SK-N-DZ (cell line): ENCODE data around the gene CAMK2D.

Experiments used
- DNase-seq: peaks from one replicate; pipeline ENCODE4 v3.0.0-alpha.2; 2015; ENCODE audit warnings: low spot score

Gene CAMK2D

DNA sequence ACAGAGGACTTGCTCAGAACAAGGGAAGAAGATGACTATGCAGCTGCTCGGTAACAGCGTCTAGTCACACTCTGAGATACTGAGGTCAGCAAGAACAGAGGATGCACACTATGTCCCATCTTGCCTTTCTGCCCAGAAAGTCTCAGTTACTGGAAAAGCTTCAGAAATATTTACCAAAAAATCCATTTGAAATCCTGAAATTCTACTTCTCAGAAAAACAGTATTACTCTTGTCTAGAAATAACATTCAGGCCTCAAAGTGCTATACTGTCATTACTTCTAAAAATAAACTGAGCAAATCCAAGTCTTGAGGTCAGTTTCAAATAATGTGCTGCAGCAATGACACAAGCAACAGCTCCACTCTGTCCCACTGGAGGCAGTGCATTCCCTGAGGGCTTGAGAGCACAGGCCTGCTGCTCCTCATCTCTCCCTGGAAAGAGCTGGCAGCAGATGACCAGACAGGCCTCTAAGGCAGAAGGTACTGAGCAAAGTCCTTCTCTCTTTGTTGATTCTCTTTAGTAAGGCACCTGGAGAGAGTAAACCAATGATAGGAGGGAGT, 76.9 kb downstream of the CAMK2D start:
- DNase-seq: peak; percentile 25

DNA sequence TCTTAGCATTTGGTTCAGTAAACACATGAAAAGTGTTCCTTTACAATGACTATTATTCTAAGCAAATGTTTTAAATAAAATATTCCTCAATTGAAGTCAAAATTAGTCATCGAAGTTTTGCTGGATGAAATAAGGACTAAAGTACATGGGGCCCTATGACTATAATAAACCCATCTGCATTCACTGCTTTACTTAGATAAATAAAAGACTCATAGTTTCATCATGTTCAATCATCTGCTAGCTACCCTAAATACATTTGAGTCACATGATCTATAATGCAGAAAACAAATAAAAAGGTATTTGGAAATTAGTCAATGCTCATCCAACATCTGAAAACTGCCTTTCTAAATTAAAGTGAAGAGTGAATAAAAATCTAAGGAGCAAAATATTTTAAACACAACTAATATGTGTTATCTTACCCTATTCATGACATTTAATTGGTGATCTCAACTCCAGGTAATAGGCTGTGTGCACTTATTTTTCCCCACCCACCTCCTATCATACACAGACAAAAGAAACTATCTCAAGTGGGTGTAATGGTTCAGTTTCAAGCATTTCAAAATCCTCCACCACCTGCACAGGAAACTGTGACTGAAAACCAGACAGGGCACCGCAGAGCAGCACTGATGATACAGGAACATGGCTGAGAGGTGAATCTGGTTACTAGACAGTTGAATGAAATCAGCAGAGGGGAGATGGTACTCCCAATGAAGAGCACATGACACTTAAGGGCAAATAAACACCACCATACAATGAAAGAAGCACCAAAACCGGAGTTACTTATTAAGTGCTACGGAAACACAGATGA, 78.6 kb downstream of the CAMK2D start:
- DNase-seq: no peak

DNA sequence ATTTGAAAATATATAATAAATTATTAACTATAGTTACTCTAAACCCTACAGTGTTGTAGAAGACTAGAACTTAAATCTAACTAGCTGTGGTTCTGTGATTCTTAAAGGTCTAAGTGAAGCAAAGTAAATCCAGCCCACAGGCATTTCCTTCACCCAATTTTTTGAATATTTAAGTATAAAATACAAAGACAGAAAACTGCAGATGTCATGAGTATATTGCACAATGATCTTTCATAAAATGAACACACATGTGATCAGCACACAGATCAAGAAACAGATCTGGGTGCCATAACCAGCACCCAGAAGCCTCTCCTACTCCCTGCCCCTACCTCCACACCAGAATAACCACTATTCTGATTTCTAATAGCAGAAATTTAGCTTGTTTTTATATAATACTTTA, 82.9 kb downstream of the CAMK2D start:
- no peak for DNase-seq

DNA sequence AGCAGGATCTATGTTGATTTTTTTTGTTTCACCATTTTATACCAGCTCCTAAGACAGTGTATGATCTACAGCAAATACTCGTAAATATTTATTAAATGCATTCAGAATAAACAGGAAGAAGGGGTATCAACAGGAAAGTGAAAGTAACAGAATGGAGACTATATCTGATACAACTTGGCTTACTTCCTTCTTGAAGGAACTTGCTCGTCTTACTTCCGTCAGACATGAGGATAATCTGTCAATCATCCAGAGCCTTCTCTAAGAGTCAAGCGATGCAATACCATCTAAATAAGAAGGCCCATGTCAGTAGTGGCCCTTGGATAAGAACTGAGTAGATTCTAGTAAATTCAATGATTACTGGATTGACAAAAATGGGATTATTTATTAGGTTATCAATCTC, 84.2 kb downstream of the CAMK2D start:
- DNase-seq: no peak

DNA sequence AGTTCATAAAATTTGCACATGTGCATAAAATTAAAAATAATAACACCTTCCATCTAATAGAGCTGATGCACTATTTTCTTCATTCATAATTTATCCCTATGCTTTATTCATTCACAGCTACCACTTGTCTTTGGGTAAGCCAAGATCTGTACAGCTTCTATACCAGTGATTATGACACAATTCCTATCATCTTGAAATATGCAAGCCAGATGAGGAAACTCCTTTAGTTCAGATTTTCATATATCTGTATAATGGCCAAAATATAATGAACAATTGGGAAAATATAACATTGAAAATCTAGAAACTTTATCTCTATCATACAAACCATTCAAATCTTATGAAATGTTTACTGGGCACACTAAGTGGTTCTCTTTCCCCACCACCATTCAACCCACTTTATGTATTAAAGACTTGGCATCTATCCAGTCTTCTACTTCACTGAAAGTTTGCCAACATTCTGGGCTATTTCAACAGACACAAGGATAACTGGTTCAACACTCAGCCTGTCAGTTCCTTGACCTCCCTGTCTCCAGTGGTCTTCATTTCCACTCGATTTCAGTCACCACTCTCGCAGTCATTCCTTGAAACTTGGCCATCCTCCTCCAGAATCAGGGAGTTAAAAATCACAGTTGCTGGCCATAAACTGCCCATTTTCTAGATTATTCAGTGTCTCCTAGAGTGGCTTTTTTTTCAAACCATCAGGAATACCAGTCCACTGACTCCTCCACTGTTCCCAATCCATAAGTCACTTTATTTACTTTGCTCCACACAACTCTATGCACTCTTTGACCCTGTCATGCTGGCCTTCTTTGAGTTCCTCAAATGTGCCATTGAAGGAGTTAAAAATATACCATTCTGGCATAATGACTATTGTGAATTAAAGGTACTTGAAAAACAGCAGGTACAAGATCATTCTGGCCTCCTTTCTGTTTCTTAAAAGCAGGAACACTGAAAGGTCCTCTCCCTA, 85.5 kb downstream of the CAMK2D start:
- no peak for DNase-seq

DNA sequence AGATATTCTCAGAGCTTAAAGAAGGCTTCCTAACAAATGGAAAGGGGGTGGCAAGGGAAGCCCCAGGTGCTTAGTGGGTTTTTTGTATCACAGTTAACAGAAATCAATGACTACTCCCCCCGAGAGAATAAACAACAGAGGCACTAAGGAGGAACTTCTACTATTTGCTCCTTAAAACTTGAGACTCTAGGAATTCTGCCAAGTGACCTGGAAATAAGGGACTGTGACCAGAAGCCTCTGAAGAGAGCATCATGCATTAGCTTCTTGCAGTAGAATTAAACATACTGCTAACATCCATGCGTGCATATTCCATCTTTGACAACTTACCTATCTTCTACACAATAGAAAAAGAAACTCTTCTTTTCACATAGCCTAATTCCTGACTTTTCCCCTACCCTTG, 86.8 kb downstream of the CAMK2D start:
- no peak for DNase-seq

DNA sequence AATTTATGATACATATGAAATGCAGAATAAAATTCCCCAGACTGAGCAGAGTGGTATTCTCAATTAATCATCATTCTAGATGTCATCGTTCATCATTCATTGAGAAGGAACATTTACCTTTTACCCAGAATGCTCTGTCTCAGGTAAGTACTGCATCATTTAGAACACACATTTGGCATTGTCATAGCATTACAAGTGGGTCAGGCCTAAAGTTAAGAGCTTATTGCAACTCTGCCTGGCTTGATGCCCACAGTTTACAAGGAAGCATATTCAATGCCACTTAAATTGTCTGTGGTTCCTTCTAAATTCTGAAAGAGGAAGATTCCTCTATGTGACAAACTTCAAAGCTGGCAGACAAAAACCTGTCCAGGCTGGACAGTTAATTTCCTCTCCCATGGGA, 87.3 kb downstream of the CAMK2D start:
- no peak for DNase-seq

DNA sequence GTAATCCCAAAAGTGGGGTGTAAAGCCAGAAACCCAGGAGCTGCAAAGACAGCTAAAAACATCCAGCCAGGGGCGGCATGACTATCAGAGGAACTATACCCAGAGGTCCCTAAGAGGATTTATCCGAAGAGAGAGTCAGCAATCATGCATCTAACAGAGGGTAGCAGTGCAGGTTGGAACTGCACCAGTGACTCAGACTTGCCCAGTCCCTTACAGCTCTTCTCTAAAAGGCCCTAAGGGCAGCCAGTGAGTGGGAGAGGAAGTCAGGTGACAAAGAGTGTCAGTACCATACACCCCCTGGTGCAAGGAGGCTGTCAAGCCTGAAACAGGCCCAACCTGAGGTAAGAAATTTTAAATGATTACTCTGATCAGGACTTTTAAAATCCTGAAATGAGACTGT, 88.1 kb downstream of the CAMK2D start:
- no peak for DNase-seq

DNA sequence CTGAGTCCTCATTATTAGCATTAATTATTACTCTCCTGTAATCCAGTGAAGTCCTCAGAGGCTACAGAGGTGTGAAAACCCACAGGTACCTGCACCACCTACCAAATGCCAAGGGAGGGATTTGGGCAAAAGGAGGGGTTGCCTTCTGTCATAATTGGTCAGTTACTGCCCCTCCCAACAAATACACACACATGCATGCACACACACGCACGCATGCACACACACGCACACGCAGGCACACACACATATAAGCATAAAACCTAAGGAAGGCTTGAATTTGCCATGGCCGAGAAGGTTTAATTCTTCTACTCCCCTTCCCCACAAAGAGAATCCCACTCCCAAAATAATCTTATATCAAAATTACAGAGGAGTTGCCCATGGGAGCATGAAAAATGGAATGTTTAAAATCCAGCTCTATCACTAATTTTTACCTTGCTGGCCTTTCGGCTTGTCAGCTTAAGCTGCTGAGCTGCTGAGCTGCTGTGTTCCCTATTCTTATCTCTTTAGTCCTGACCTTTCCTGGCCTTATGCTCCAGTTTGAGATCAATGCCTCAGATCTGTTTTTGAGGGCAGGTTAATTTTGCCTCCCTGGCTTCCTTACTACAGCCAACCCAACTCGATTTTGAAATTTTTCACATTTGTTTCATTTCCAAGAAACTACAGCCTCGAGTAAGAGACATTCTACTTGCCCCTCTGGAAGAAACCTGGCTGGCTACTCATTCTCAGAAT, 95.0 kb downstream of the CAMK2D start:
- peak; percentile 2 for DNase-seq

DNA sequence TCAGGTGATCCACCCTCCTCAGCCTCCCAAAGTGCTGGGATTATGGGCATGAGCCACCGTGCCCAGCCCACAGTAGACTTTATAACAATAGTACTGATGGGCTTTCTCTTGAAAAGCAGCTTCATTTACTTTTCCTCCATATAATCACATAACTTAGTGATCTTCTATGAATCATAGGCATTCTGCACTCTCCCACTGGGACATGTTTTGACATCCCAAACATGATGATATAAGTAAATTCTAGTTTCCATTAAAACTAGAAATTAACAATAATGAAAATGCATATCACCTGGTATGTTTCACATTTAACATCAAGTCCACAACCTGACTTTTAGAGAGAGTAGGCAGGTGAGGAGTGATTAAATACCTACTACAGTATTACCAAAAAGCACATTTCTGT, 96.5 kb downstream of the CAMK2D start:
- no peak for DNase-seq

DNA sequence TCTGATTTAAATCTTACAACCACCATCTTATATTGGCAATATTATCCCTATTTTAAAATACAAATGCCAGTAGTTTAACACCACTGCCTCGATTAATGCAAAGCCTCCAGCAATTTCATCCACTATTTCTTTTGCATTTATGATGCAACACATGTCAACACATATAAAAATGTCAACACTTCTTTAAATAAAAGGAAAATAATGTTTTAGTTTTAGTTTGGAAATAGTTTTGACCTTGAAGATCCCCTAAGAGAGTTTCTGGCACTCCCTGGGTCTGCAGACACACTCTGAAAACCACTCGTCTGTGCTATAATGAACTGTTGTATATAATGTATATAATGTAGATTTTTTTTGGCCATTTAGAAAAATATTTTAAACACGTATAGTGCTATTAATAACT, 99.0 kb downstream of the CAMK2D start:
- no peak for DNase-seq

DNA sequence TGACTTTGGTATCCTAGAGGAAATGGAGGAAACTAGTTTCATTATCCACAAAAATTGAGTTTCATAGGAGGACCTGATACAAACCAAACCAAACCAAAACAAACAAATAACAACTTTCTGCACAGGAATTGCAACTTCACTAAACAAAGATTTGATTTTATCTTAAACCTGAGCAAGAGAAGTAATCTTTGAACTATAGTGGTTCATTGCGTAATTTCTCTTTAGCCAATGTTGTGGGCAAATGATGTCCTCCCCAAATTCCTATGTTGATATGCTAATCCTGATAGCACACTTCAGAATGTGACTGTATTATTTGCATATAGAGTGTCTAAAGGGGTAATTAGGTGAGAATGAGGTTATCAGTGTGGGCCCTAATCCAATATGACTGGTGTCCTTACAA, 102.4 kb downstream of the CAMK2D start:
- DNase-seq: no peak

DNA sequence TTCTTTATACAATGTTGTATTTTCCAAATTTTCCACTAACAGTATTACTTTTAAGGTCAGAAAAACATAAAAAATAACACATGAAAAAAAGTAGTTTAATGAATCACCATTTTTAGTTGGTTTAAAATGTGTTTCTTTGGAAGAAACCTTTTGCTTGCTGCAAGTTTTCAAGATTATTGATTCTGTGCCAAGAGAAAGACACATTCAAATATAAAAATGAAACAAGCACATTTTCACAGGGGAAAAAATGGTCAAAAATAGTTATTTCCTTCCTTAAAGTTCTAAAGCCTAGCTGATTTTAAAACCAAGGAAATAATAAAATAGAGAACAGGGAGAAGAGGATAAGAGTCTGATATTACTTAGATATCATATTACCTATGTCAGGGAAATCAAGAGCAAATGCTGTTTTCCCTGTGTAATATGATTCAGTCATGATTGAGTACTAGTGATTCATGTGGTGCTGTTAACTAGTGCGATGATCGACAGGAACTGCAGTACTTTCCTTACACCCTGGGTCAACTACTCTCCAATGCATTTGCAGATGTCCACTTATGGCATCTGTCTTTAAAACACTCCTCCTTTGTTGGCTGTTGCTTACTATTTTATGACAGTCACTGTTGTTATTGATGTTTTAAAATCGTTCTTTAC, 103.8 kb downstream of the CAMK2D start:
- DNase-seq: no peak

DNA sequence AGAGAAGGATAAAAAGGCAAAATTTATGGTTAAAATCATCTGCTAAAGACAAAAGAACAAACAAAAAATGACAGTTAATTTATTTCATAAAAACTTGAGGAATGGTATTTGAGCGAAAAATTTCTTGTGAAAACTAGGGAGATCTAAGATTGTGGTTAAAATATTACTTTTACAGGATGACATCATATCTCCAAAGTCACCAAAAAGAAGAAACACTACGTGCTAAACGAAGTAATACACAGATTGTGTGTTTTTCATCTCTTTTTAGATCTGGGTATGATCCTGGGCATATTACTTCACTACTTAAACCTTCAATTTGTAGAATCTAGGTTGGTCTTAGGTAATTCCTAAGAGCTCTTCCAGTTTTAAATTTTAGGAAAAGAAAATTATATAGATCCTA, 107.7 kb downstream of the CAMK2D start:
- no peak for DNase-seq

DNA sequence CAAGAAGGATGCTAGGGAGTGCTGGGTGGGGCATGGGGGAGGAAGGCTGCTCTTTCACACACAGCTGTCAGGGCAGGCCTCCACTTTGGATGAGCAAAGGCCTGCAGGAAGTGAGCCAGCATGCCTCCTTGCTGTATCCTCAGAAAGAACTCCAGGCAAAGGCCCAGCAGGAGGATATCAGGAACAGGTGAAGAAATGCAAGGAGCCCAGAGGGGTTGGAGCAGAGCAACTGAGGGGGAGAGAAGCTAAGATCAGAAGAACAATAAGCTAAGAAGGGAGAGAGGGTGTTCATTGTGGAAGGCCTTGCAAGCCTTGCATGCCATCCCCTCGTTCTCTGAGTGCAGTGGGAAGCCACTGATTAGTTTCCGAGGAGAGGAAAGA, 115.1 kb downstream of the CAMK2D start:
- no peak for DNase-seq

DNA sequence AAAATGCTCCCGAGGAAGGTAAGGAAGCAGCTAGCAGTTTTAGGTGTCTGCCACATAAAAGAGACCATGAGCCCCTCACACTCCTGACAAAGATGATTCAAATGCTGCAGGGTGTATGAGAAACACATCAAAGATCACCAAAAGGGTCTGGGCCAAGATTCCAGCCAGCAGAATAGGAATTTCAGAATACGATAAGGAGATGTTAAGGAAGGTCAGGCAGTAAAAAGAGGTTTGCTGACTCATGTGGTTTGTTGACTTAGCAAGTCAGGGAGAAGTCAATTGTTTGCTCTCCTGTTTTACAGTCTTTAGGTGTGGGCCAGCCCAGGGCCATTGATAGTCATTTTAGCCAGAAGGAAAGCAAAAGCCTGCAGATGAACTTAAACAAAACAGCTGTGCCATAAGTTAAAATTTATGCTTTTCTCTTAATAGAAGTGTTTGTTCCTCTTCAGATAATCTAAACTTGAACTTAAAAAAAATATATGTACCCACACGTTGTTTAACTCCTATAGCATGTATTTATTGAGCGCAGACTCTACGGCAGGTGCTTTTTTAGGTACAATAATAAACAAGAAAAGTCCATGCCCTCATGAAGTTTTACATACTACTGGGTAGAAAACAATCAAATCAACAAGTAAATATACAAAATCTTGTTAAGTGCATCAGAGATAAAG, 115.6 kb downstream of the CAMK2D start:
- DNase-seq: no peak

DNA sequence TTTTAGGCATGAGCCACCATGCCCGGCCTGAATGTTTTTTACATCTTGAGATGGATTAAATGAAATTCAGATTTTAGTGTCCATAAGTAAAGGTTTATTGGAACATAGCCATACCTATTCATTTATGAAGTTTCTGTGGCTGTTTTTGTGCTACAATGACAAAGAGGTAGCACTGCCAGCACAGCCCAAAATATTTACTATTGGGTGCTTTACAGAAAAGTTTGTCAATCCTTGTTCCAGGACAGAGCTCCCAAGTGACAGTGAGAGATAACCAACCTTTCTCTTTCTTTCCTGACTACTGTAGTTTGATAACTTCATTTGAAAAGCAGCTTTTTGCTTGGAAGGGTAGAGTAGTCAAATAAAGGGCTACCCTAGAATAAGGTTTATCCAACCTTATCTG, 116.2 kb downstream of the CAMK2D start:
- no peak for DNase-seq

DNA sequence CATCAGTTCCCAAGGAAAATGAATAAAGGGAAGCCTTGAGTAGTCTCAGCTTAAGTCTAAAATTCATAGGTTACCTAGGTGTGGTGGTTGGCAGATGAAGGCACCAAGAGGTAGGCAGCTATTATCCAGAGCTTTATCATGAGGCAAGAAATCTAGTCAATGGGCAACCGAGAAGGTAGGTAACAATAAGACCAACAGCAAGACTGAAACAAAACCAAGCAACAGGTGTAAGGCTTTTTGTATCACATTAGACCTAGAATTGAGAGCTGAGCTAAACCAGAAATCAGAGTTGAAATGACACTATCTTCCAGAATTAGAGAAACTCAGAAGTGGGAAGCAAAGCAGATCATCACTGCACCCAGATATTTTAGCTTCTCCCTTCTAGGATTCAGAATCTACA, 117.1 kb downstream of the CAMK2D start:
- DNase-seq: no peak

DNA sequence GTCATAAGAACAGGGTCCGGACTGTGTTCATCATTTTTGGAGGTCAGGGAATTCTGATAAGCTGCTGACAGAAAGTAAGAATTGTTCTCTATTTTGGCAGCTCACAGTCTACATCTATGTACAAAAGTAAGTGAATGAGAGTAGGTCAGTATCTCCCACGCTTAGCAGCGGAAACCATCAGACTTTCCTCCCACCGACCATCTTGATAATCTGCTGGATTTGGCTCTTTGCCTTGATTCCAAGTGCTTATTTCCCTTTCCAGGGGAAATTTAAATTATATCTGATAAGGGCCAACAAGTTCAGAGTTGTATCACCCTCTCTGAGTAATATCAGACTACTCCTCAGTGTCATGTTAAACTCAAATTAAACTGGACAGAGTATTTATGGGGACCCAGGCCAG, 118.0 kb downstream of the CAMK2D start:
- DNase-seq: no peak

DNA sequence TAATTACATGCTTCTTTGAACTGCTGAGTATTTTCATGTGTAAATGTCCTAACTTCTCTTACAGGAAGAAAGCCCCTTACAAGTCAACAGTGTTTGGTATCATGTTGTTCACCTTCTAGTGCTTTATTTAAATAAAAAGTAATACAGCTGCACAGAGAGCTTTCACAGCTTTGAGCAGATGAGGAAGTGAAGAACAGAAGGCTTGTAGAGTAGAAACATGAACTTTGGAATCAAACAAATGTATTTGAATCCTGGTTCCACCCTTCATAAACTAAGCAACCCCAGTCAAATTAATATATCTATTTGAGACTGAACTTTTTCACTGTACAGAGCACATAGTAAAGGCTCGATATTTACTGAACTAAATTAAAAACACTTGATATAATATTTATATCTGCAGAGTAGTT, 120.5 kb downstream of the CAMK2D start:
- no peak for DNase-seq

DNA sequence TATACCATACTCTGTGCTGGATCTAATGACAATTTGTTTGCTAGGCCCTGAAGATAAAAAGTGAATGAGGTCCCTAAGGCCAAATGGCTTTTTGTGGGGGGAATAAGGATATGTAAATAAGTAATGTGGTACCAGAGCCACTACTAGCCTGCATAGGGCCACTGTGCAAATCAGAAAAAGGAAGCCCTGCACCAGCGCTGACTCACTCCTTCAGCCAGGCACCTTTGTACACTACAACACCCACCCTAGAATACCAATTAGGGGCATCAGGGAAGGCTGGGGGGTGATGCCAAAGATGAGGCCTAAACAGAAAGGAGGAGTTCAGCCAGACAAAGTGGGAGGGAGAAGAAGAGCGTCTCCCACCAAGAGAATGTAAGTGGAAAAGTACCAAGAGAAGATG, 122.2 kb downstream of the CAMK2D start:
- no peak for DNase-seq
